ENCODE data around the gene PKP4.

- TF ChIP-seq CTCF (conservative IDR thresholded peaks at IDR 0.05; ENCODE audit: low read depth, low read length) (no peak), EZH2phosphoT487 (IDR thresholded peaks at IDR 0.05; ENCODE audit: borderline replicate concordance, low read length) (no peak), EZH2 (IDR thresholded peaks at IDR 0.05; ENCODE audit: low read length, unreplicated experiment) (no peak)
Observed at GRCh38 chr2:158487419-158487818, 30.7 kb downstream of the PKP4 start.
